ENCODE results near the gene SLC22A3. TPM values are rescaled to one million over a fixed set of nuclear protein-coding genes. Genes with fewer than 3 reads are reported as not detected.

SLC22A3 gene
- total and polyA plus RNA-seq, 2 of the 13 experiments (the other 11 are each of a cell fraction or from before 2014, with no cell fraction given) = 12.0 to 31.5 TPM

GRCh38 chr6:160357088-160357487, 8.9 kb downstream of the SLC22A3 start (continued):
- TF ChIP-seq XRCC5 (optimal IDR thresholded peaks at IDR 0.05; ENCODE audit: low read length) = peak; percentile 26
- no peak for TF ChIP-seq FOXP1 (IDR thresholded peaks at IDR 0.05)
- no peak for TF ChIP-seq FOXP1 (CRISPR knock-in tag; IDR thresholded peaks at IDR 0.05)
- TF ChIP-seq PRPF4 (IDR thresholded peaks at IDR 0.05; ENCODE audit: low read depth, low read length, poor library complexity, severe bottlenecking) = no peak
- no peak for TF ChIP-seq ZBTB1 (CRISPR knock-in tag; IDR thresholded peaks at IDR 0.05; ENCODE audit: borderline replicate concordance)
- TF ChIP-seq BCL6 (CRISPR knock-in tag; IDR thresholded peaks at IDR 0.05) = peak; percentile 63; the same call in 1 of the 2 replicates
- TF ChIP-seq HINFP (CRISPR knock-in tag; IDR thresholded peaks at IDR 0.05; ENCODE audit: low read depth) = 0 out of 2 replicates have a peak, but pooled peaks have one; percentile 48
- TF ChIP-seq AKAP8 (CRISPR knock-in tag; IDR thresholded peaks at IDR 0.05) = peak; percentile 66; the same call in 1 of the 2 replicates
- TF ChIP-seq CEBPB (IDR thresholded peaks at IDR 0.05; ENCODE audit: borderline replicate concordance, low read depth, low read length) = no peak
- no peak for TF ChIP-seq HBP1 (CRISPR knock-in tag; IDR thresholded peaks at IDR 0.05; ENCODE audit: low read depth)
- TF ChIP-seq SOX5 (CRISPR knock-in tag; IDR thresholded peaks at IDR 0.05; ENCODE audit: borderline replicate concordance) = peak; percentile 44; the same call in 1 of the 2 replicates
- TF ChIP-seq ZNF292 (CRISPR knock-in tag; IDR thresholded peaks at IDR 0.05; ENCODE audit: borderline replicate concordance, low read depth) = peak; percentile 58; the same call in 1 of the 2 replicates
- TF ChIP-seq KLF16 (CRISPR knock-in tag; IDR thresholded peaks at IDR 0.05) = no peak

Data from HepG2 (cell line).